ENCODE data around the gene RASSF3.

GRCh38 chr12:64691227-64691794 is 81.0 kb downstream of the RASSF3 start:
- TF ChIP-seq CTCF (IDR thresholded peaks at IDR 0.05) (no peak), POLR2A (IDR thresholded peaks at IDR 0.05) (no peak)

Measured in body of pancreas (tissue), 4 donors.